GM12878 (cell line): ENCODE results near the gene FBXO17. TPM values are rescaled to one million over a fixed set of nuclear protein-coding genes. Genes with fewer than 3 reads are reported as not detected.

Source experiments
- BHLHE40 ChIP-seq, 2 experiments: fragments of 450-650 bp in 1 of 2; IDR thresholded peaks; 2 replicates each; pipeline ENCODE4 v1.6.1; 2011 to 2017; ENCODE audit warnings: low read depth in 2 of 2, borderline replicate concordance in 1 of 2, improper control_type of control experiment in 1 of 2, low read length in 1 of 2, mild to moderate bottlenecking in 1 of 2
- CEBPZ ChIP-seq: fragments of 150-350 bp; IDR thresholded peaks from 2 replicates; pipeline ENCODE4 v1.6.1; 2016; ENCODE audit warnings: low read depth, low read length
- CREB1 ChIP-seq: IDR thresholded peaks from 2 replicates; pipeline ENCODE4 v1.6.1; 2012; ENCODE audit warnings: low read depth, mild to moderate bottlenecking, inconsistent platforms
- CREM ChIP-seq: IDR thresholded peaks from 2 replicates; pipeline ENCODE4 v1.6.1; 2014; ENCODE audit warnings: antibody characterized with exemption, low read depth
- EED ChIP-seq: sonication (generic); IDR thresholded peaks from 2 replicates; pipeline ENCODE4 v1.6.1; 2016; ENCODE audit warnings: antibody characterized with exemption, low read depth
- FOXM1 ChIP-seq: IDR thresholded peaks from 2 replicates; pipeline ENCODE4 v1.6.1; 2012; ENCODE audit warnings: low read depth, mild to moderate bottlenecking, inconsistent platforms, low read length, moderate library complexity
- HDGF ChIP-seq: fragments of 450-650 bp; IDR thresholded peaks from 2 replicates; pipeline ENCODE4 v1.6.1; 2016; ENCODE audit warnings: antibody characterized with exemption
- JUNB ChIP-seq: IDR thresholded peaks from 2 replicates; pipeline ENCODE4 v1.6.1; 2016; ENCODE audit warnings: antibody characterized with exemption, mild to moderate bottlenecking
- NBN ChIP-seq: fragments of 450-650 bp; IDR thresholded peaks from 2 replicates; pipeline ENCODE4 v1.6.1; 2016
- NR2C1 ChIP-seq: fragments of 450-650 bp; IDR thresholded peaks from 2 replicates; pipeline ENCODE4 v1.6.1; 2017; ENCODE audit warnings: antibody characterized with exemption, mild to moderate bottlenecking, moderate library complexity
- NR2C2 ChIP-seq: IDR thresholded peaks from 2 replicates; pipeline ENCODE4 v1.6.1; 2011; ENCODE audit warnings: borderline replicate concordance, low read depth; ENCODE audit not compliant: control insufficient read depth, insufficient read length
- RBBP5 ChIP-seq: fragments of 200-600 bp; sonication (generic); conservative IDR thresholded peaks from 2 replicates; pipeline ENCODE4 v1.6.1; 2016
- SIX5 ChIP-seq: IDR thresholded peaks from 2 replicates; pipeline ENCODE4 v1.6.1; 2011; ENCODE audit warnings: mild to moderate bottlenecking, low read depth, low read length, moderate library complexity; ENCODE audit not compliant: severe bottlenecking
- SP1 ChIP-seq: IDR thresholded peaks from one replicate; pipeline ENCODE4 v1.6.1; 2011; ENCODE audit warnings: low read depth, low read length
- YBX1 ChIP-seq: fragments of 450-650 bp; IDR thresholded peaks from 2 replicates; pipeline ENCODE4 v1.6.1; 2016; ENCODE audit warnings: antibody characterized with exemption
- YY1 ChIP-seq: IDR thresholded peaks from 2 replicates; pipeline ENCODE4 v1.6.1; 2011; ENCODE audit warnings: low read depth, mild to moderate bottlenecking, low read length
- ZNF24 ChIP-seq: fragments of 450-650 bp; IDR thresholded peaks from 2 replicates; pipeline ENCODE4 v1.6.1; 2017; ENCODE audit warnings: antibody characterized with exemption, mild to moderate bottlenecking
- ZNF592 ChIP-seq: fragments of 450-650 bp; IDR thresholded peaks from 2 replicates; pipeline ENCODE4 v1.6.1; 2017; ENCODE audit warnings: mild to moderate bottlenecking, moderate library complexity
- polyA plus RNA-seq, 11 experiments: library from polyadenylated mRNA; depleted of rRNA in 4 of 11; unstranded in 6 of 11; stranded (reverse) in 5 of 11; fragments of >200 nt; fragmentation: Nextera tagmentation in 4 of 11; fragmentation: Illumina TruSeq in 1 of 11; extraction: Ambion mirVana in 4 of 11; extraction: Trizol in 1 of 11; gene quantifications; 1 replicate in 1 of 11; 2 replicates in 10 of 11; pipeline versions ENCODE4 v1.2.1 to v1.2.3, GENCODE V29; 2011 to 2016; ENCODE audit warnings: inconsistent platforms in 2 of 11, missing spikeins in 2 of 11, low read depth in 1 of 11
- total RNA-seq, 4 experiments: library from RNA; depleted of rRNA in 3 of 4; stranded (reverse); fragments of >200 nt in 3 of 4; fragmentation: Illumina TruSeq in 1 of 4; extraction: Trizol in 1 of 4; gene quantifications; 2 replicates each; pipeline versions ENCODE4 v1.2.1 to v1.2.3, GENCODE V29; 2013 to 2021
- TF ChIP-seq, protein P1 (sequence below): fragments of 450-650 bp; IDR thresholded peaks from 2 replicates; pipeline ENCODE4 v1.6.1; 2017; ENCODE audit warnings: mild to moderate bottlenecking
- TF ChIP-seq, protein P2 (sequence below): fragments of 450-650 bp; IDR thresholded peaks from 2 replicates; pipeline ENCODE4 v1.6.1; 2014; ENCODE audit warnings: mild to moderate bottlenecking

Gene FBXO17
- total and polyA plus RNA-seq, 10 of the 15 experiments (the other 5 are each of a cell fraction or from before 2014, with no cell fraction given) = 2.2 to 11.1 (median 5.3) TPM

GRCh38 chr19:38975214-38975860, at the start of gene FBXO17 (continued):
- TF ChIP-seq, protein P1, sequence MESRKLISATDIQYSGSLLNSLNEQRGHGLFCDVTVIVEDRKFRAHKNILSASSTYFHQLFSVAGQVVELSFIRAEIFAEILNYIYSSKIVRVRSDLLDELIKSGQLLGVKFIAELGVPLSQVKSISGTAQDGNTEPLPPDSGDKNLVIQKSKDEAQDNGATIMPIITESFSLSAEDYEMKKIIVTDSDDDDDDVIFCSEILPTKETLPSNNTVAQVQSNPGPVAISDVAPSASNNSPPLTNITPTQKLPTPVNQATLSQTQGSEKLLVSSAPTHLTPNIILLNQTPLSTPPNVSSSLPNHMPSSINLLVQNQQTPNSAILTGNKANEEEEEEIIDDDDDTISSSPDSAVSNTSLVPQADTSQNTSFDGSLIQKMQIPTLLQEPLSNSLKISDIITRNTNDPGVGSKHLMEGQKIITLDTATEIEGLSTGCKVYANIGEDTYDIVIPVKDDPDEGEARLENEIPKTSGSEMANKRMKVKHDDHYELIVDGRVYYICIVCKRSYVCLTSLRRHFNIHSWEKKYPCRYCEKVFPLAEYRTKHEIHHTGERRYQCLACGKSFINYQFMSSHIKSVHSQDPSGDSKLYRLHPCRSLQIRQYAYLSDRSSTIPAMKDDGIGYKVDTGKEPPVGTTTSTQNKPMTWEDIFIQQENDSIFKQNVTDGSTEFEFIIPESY = no peak
- TF ChIP-seq ZNF24 (no peak), ZNF592 (no peak), CREM (no peak), NR2C2 (no peak), NR2C1 (no peak), HDGF (no peak), YY1 (no peak), FOXM1 (no peak), YBX1 (no peak), BHLHE40 (IDR thresholded peaks at IDR 0.05; ENCODE audit: borderline replicate concordance in 1 of 2, low read depth in 2 of 2, low read length in 1 of 2) (peak in 1 of 2 experiments; percentile 25; a peak in 2 of 4 replicates), RBBP5 (no peak), EED (no peak), SIX5 (no peak), NBN (no peak), SP1 (no peak), JUNB (no peak), CEBPZ (no peak), CREB1 (no peak)
- TF ChIP-seq, protein P2, sequence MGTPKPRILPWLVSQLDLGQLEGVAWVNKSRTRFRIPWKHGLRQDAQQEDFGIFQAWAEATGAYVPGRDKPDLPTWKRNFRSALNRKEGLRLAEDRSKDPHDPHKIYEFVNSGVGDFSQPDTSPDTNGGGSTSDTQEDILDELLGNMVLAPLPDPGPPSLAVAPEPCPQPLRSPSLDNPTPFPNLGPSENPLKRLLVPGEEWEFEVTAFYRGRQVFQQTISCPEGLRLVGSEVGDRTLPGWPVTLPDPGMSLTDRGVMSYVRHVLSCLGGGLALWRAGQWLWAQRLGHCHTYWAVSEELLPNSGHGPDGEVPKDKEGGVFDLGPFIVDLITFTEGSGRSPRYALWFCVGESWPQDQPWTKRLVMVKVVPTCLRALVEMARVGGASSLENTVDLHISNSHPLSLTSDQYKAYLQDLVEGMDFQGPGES = no peak
